ENCODE data around the gene TNFAIP2.
"Not testable (repeated sequence)": the region's sequence is repeated elsewhere in the genome, so short reads cannot be mapped to it uniquely, and the experiment has no call there.

TNFAIP2 gene

DNA sequence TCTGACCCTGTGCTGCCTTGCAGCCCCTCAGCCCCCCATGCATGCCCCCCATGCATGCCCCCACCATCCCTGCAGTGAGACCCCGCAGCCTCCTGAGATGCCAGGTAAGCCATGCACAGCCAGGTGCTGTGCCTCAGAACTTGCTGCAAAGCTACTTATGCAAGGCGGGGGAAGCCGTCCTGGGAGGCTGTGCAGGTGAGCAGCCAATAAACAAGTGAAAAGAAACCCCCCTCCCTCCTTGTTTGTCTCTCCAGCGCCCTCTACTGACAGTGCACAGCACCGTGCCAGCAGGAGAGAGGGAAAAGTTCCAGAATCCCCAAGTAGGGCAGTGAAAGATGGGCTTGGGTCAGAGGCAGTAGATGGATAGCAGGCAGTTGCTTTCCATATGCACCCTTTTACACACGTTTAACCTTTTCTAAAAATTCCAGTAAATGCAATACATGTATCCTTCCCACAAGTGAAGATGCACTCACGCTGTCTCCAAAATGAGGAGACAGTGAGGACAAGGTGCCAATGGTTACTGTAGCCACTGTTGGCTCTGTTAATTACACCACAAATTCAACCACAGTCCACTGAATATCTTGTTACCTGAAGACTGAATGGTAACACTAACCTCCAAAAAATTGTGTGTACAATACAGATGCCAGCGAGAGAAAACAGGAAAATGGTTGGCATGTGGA lies 18.0 kb downstream of the TNFAIP2 start:
- Histone ChIP-seq H3K4me3 (no peak overlapping the region), H3K27ac (no peak overlapping the region)

DNA sequence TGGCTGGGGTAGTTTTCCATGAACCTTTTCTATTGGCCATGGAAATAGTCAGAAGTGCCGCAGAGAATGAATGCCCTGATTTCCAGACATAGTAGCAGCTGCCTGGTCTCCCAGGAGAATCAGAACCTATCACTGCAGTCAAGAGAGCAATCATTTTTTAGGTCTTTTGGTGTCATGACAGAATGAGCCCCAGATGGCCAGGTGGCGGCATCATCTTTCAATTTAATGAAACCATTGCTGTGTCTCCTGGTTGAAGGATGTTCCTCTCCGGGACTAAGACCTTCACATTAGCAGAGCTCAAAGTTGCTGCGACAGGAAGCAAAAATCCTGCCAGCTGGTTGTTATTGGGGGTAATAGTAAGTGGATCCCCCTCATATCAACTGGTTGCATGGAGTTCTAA lies 18.8 kb downstream of the TNFAIP2 start:
- Histone ChIP-seq H3K27ac (no peak overlapping the region), H3K4me3 (no peak overlapping the region)

DNA sequence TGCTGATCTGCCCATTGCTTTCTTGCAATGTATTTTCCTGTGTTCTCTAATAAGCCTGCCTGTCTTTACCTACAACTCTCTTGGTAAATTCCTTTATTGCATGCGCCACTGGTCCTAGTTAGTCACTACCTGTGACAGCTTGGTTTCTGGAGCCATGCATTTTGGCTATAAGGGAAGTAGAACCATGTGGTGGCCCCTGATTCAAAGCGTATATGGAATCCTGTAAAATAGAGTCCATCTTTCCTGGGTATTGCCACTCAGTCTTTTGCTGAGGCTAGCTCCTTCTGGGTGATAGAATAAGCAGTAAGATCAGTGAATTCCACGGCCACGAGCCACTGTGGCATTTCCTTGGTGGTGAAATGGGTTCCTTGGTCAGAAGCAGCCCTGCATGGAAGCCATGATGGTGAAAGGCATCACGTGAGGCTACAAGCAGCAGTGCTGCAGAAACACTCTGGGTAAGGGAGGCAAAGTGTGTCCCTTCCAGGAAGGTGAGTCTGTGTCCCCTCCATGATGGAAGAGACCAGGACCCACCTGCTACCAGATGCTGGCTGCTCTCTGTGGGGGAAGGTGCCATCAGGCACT lies 19.6 kb downstream of the TNFAIP2 start:
- no peak overlapping the region for H3K4me3 ChIP-seq
- H3K27ac ChIP-seq: no peak overlapping the region

DNA sequence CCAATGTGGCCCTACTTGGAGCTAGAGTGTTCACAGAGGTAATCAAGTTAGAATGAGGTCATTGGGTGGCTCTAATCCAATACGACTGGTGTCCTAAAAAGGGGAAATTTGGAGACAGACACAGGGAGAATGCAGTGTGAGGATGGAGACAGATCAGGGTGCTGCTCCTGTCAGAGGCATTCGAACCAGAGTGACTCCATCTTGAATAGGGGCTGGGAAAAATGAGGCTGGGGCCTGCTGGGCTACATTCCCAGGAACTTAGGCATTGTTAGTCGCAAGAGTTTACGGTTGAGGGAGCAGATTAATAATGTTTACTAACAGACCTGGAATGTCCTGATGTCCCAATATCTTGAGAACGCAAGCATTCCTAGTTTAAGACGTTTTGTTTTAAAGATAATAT lies 20.2 kb downstream of the TNFAIP2 start:
- no peak overlapping the region for H3K4me3 ChIP-seq
- no peak overlapping the region for H3K27ac ChIP-seq

DNA sequence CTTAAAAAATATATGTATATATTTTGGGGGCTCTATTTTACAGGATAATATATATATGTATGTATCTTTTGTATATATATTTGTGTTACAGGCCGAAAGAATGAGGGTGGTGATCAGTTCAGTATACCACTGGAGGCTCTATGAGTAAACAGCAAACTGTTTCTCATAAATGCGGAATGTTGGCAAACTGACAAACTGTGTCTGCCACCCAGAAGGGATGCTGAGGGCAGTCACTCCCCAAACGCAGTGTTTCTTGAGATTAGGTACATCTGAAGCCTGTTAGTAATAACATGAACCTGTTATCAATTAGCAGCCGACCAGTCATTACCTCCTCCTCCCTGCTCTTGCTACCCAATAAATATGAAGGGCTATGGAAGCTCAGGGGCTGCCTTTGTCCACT lies 20.8 kb downstream of the TNFAIP2 start:
- Histone ChIP-seq H3K27ac (no peak overlapping the region), H3K4me3 (no peak overlapping the region)

DNA sequence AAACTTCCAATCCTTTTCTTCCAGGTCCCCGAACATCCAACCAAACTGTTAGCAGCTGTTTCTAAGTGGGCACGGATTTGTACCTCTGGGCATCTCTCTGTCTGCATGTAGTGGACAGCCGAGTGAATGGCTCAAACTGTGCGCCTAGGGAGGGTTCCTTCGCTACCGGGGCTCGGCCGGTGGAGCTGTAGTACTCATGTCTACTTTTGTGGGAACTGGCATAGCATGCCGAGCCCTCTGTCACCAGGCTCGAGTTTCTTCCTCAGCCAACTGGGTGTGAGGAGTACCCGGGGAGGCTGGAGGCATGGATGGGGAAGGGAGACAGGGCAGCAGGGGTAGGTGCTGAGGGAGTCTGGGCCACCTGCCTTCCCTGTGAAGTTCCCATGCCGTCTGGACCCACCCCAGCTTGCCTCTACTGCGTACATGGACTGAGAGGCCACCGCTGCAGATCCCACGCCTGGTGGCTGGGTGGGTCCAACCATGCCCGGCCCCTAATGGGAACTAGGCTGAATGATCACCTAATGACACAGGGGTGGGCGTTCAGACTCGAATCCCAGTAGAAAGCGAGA lies 23.0 kb downstream of the TNFAIP2 start:
- Histone ChIP-seq H3K27ac (no peak overlapping the region), H3K4me3 (no peak overlapping the region)

DNA sequence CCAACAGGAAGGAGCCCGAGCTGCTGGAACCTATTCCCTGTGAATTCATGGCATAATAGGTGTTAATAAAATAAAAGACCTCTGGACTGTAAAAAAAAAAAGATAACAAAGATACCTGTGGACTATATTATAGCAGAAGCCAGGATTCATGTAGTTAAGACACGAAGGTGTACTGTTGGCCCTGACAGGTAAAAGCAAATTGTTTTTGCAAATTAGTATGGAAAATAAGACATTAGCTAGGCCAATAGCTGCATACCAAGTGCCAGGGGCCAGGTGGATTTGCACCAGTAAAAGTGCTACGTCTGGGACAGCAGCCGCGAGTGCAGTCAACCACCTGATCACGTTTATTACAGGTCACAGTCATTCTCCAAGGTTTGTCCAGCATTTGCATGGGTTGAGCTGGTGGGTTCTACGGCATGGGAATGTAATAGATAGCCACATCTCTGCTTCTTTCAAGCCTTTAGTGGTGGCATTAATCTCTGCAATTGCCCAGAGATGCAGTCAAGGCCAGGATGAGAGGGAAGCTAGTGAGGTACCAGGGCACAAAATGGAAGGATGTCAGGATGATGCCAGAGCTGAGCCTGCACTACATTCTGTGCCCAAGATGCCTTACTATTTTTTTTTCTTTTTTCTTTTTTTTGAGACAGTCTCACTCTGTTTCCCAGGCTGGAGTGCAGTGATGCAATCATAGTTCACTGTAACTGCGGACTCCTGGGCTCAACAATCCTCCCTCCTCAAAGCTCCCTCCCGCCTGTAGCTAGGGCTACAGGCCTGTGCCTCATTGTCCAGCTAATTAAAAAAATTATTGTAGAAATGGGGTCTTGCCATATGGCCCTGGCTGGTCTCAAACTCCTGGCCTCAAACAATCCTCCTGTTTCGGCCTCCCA lies 26.3 kb downstream of the TNFAIP2 start:
- Histone ChIP-seq H3K27ac (no peak overlapping the region), H3K4me3 (no peak overlapping the region)

DNA sequence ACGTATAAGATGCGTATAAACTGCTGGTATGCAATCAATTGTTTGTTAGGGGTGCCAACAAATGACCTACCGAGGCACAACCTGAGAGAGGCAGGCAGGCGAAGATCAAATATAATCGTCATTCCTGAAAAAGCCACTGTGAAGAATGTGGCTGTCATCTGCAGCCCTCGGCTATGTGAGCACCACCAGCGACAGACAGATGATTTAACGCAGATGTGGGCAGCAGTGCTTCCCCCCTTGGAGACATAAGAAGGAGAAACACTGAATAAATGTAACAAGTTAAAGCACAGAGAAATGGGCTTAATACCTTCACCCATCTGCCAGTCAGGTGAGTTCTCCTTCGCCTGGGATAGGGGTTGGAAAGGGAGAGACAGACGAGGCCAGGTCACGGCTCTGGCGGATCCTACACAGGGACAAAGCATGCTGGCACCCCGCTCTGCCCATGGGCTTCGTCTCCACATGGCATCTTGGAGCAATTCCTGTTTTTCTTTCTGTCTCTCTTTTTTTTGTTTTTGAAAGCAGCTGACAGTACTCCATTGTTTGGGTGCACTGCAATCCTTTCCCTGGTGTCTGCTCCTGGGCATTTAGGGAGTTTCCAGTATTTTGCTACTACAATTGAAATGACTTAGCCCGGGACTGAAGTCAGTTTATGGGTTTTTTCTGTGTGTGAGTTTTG lies 28.1 kb downstream of the TNFAIP2 start:
- no peak overlapping the region for H3K4me3 ChIP-seq
- H3K27ac ChIP-seq: peak overlapping the region in 5 of 21 experiments; percentile 8 to 46 (median 35)

DNA sequence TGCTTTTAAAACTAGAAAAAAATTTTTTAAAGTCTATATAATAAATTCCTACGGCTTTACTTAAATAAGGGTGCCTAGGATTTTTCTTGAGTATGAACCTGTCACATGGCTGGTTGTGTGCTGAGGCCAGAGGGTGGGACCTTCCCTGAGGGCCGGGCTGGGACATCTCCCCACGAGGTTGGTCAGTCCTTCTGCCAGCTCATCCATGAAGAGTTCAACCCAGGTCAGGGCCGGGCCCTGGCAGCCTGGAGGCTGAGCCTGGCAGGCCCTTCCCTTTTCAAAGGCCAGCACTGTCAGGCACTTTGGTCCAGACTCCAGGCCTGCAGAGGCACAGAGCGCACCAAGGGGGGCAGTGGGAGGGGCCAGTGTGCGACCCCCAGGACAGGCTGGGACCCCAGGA lies 31.7 kb downstream of the TNFAIP2 start:
- Histone ChIP-seq H3K4me3 (no peak overlapping the region), H3K27ac (peak overlapping the region in 1 of 21 experiments; percentile 56)

DNA sequence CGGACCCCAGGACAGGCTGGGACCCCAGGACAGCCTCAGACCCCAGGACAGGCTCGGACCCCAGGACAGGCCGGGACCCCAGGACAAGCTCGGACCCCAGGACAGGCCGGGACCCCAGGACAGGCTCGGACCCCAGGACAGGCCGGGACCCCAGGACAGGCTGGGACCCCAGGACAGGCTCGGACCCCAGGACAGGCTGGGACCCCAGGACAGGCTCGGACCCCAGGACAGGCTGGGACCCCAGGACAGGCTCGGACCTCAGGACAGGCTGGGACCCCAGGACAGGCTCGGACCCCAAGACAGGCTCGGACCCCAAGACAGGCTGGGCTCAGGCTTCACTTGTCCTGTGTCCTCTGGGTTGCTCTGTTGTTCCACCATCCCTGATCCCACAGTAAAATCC lies 32.2 kb downstream of the TNFAIP2 start:
- H3K4me3 ChIP-seq: not testable (repeated sequence)
- peak overlapping the region in 2 of 21 experiments; percentile 16 to 56 for H3K27ac ChIP-seq

DNA sequence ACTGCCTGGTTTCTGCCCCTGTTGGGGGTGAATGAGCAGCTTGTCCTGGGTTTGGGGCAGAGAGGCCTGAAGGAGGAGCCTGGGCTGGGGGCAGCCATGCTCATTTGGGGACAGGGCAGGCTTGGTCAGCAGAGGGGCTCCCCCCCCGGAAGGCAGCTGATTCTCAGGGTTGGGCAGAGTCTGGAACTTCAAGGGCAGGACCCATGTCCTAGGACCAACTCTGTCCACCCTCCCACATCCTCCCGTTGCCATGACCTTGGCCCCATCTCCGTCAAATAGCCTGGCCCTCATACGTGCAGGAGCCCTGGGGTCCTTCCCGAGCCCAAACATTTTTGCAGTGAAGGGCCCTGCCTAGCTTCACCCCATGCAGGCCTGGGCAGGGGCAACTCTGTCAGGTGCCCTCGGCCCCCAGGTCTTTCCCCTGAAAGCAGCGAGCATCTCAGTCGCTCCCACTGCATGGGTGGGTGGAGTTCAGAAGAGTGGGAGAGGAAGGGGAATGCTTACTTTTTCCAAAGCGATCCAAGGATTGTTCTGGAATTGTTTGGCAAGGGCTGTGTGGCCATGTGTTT lies 32.6 kb downstream of the TNFAIP2 start:
- Histone ChIP-seq H3K27ac (peak overlapping the region in 2 of 21 experiments; percentile 16 to 56), H3K4me3 (no peak overlapping the region)

DNA sequence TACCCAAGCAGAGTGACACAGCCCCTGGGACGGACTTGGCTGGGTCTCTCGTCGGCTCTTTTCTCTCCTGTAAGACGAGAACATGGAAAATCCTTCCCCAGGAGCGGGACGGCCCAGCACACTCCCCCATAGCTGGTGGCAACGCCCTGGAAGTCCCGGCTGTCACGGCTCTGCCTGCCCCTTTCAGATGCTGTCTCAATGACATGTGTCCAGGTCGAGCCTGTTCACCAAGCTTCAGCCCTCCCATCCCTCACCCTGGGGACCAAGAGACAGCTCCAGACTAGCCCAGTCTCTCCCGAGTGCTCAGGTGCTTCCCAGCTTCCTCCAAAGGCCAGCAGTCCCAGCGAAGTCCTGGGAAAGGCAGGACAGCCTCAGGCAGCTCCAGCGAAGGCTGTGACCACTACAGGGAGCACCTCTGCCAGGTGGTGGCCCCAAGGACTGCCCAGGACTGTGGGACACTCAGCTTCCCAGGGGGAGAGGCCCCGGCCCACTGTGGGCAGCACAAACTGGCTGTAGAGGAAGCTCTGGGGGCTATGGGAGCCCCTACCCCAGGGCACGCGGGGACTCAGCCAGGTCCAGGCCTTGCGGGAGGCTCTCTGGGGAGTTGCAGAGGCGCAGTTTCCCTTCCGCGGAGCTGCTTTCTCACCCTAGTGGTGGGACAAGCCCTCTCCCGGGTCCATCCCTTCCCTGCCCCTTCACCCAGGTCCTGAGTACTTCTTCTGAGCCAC lies 33.6 kb downstream of the TNFAIP2 start:
- H3K4me3 ChIP-seq: no peak overlapping the region
- H3K27ac ChIP-seq: peak overlapping the region in 3 of 21 experiments; percentile 13 to 65 (median 21)

DNA sequence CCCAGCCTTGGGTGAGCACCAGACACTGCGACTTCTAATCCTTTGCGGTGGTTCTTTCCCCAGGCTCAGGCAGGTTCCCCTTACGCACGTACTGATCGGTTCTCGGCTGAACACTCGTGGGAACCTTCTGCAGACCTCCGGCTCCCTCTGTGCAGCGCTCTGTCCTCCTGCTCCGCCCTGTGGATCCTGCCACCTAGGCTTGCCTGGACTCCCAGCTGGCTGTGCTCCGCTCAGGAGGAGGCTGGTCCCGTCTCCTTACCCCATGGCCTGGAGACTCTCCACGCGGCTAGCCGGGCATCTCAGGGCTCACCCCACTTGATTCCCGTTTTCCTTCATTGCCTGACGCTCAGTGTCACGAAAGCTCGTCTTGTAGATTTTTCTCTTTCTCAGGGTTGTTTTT lies 34.7 kb downstream of the TNFAIP2 start:
- H3K27ac ChIP-seq: no peak overlapping the region
- no peak overlapping the region for H3K4me3 ChIP-seq

DNA sequence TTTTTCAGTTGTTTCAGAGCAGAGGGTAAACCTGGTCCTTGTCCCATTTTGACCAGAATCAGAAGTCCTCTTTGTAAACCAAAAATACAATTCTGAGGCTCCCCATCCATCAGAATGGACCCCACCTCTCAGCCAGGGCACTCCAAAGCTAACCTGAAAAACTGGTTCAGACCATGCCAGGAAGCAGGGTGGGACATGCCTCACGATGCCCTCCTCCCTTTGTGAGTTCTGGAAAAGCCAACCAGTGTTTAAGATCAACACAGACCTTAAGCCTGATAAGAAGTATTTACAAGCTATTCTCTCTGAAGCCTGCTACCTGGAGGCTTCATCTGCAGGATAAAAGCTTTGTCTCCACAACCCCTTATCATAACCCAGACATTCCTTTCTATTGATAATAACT lies 35.4 kb downstream of the TNFAIP2 start:
- H3K4me3 ChIP-seq: no peak overlapping the region
- H3K27ac ChIP-seq: no peak overlapping the region

DNA sequence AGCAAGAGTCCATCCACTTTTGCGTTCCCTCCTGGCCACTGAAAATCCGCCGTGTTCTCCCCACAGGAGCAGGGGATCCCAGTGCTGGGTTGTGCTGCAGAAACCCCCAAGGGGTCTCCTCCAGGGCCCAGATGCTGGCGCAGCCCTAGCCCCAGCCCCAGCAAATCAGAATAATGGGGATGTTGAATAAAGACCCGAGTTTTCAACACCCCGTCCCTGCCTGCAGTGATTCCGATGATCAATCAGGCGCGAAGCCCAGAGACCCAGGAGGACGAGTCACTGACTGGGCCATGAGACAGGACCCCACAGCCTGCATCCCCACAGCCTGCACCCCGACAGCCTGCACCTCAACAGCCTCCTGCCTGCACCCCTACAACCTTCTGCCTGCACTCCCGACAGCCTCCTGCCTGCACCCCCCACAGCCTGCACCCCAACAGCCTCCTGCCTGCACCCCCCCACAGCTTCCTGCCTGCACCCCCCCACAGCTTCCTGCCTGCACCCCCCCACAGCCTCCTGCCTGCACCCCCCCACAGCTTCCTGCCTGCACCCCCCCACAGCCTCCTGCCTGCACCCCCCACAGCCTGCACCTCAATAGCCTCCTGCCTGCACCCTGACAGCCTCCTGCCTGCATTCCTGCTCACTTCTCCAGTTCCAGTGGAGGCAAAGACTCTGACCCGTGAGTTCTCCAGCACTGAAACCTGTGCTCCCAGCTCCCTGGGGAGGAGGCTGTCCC lies 37.2 kb downstream of the TNFAIP2 start:
- H3K4me3 ChIP-seq: no peak overlapping the region
- H3K27ac ChIP-seq: no peak overlapping the region

DNA sequence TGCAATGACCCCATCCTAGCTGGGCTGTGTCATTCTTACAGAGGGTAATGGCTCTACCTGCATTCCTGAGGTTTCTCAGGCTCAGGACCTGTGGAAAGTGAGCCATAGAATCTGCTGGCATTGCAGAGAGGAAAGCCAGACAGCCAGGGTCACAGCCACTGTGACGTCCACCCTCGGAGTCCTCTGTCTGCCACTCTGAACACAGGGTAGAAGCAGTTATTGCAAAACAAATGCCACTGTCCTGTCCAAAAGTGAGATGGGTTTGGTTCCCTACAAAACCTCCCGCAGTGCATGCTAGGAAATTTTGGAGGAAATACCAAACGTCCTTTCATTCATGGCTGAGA lies 37.8 kb downstream of the TNFAIP2 start:
- no peak overlapping the region for H3K4me3 ChIP-seq
- H3K27ac ChIP-seq: no peak overlapping the region

DNA sequence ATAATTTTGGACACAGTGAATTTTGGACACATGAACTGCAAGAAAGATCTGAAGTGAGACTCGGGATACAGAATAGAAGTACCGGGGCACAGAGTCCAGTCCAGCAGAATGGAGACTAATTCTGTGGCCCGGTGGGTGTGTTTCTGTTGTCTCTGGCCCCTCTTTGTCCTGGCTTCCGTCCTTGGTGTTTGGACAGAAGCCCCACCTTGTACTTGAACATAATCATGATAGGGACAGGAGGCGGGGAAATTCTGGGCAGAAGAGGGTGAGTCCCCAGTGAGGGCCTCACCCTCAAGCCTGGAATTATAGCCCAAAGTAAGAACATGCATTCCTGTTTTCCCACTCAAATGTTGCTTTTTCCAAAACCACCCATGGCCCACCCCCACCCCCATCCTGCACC lies 39.9 kb downstream of the TNFAIP2 start:
- Histone ChIP-seq H3K27ac (no peak overlapping the region), H3K4me3 (no peak overlapping the region)

DNA sequence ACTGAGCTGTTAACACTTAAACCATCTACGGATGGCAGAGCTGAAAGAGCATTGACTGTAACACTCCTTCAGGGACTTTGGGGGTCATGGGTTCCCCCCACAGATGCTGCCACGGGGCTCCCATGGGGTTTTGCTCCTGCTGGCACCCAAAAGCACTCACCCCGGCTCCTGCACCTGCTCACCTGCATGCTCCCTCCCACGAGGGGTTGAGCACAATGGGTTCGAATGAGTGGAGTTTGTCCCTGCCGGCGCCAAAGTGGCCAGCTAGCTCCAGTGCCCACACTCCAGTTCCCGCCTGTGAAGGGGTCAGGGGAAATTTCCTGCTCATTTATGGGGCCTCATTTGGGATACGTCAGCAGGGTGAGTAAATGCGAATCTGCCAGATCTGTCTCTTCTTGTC lies 40.7 kb downstream of the TNFAIP2 start:
- H3K27ac ChIP-seq: no peak overlapping the region

More for the DNA sequence above, 40.7 kb downstream of the TNFAIP2 start:
- H3K4me3 ChIP-seq: no peak overlapping the region

All from skin epidermis (tissue), 12 donors.